NCI-H1105 treated with DMSO at 0.1 percent for 48 hours (cell line): ENCODE measurements around the gene COL24A1.

Experiments used
- DNase-seq: peaks from one replicate; lab custom pipeline; 2025; lab: John Stamatoyannopoulos, UW

The COL24A1 gene

GRCh38 chr1:85683292-85684025, 473.1 kb downstream of the COL24A1 start:
- no peak for DNase-seq

DNA sequence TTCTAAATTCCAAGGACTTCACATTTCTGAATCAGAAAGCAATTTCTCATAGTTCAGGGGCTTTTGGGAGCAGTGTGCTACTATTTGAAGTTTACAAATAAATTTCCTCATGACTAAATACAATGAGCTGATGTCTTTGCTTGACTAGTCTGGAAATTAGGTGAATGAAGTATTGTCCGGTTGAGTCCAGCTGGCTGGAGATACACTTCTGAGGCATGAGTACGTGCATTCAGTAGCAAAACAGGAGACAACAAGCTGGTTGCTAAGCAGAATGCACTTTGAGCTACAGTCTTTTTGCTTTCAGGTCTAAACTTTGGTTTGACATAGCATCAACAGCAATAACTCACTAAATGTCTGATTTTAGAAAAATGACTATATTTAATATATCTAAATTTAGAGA, 475.5 kb downstream of the COL24A1 start:
- no peak for DNase-seq
